ENCODE results near the gene RHEB.

DNA sequence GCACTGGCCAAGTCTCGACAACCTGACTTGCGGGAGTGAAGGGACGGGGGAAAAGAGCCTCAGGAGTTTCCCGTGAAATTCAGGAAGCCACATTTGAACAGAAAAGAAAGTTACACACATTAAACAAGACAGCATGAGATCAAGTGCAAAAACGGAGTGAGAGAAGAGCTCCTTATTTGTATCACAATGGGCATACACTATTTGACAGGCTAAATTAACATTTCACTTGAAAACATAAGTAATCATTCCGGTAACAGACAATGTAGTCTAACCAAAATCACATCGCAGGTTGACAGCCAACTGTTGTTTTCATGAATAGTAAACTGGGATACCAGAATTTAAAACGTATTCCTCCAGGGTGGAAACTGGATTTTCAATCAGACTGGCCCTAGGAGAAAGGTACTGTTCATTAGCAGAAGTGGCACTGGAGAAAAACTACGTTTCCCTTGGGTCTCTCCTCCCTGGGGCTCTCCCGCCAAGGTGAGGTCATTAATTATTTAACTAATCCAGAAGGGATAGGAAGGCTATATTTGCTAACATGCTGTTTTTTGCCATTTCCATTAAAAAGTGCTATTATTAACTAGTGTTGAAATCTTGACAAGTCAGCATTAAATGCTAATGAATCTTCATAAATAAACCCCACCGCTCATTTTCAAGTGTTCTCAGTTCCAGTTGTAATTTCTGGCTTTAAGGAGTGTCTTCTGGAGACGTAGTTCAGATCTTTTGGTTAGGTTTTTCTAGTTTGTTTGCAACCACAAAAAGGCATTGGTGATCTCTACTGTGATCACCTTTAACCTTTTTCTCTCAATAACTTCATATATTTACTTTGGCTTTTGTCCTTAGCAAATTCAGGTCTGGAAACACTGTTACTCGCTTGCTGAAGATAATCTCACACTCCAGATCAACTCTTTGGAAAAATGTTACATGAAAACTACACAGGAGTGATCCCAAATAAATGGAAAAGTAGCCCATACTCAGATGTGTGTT is 25.1 kb downstream of the RHEB start:
- no peak for TF ChIP-seq EZH2 (IDR thresholded peaks at IDR 0.05; ENCODE audit: low read length, unreplicated experiment)
- TF ChIP-seq, protein P1, sequence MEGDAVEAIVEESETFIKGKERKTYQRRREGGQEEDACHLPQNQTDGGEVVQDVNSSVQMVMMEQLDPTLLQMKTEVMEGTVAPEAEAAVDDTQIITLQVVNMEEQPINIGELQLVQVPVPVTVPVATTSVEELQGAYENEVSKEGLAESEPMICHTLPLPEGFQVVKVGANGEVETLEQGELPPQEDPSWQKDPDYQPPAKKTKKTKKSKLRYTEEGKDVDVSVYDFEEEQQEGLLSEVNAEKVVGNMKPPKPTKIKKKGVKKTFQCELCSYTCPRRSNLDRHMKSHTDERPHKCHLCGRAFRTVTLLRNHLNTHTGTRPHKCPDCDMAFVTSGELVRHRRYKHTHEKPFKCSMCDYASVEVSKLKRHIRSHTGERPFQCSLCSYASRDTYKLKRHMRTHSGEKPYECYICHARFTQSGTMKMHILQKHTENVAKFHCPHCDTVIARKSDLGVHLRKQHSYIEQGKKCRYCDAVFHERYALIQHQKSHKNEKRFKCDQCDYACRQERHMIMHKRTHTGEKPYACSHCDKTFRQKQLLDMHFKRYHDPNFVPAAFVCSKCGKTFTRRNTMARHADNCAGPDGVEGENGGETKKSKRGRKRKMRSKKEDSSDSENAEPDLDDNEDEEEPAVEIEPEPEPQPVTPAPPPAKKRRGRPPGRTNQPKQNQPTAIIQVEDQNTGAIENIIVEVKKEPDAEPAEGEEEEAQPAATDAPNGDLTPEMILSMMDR (conservative IDR thresholded peaks at IDR 0.05; ENCODE audit: low read depth, low read length) = no peak
- no peak for TF ChIP-seq EZH2phosphoT487 (IDR thresholded peaks at IDR 0.05; ENCODE audit: borderline replicate concordance, low read length)

Measured in PC-3 (cell line).